HepG2 (cell line): ENCODE measurements around the gene GDF9.

ENCODE experiments used
- CTCF ChIP-seq: sonication (generic); formaldehyde crosslinking; IDR thresholded peaks from 2 replicates; pipeline ENCODE4 v1.5.0; 2020; ENCODE audit warnings: mild to moderate bottlenecking, missing genetic modification reagents, moderate library complexity
- HMG20B ChIP-seq: conservative IDR thresholded peaks from 2 replicates; pipeline ENCODE4 v1.6.1; 2016; ENCODE audit warnings: missing genetic modification reagents, missing compliant biosample characterization
- LCORL ChIP-seq, 2 experiments: fragments of 450-650 bp in 1 of 2; sonication (generic) in 1 of 2; formaldehyde crosslinking in 1 of 2; IDR thresholded peaks; 2 replicates each; pipeline versions ENCODE4 v1.5.0 to v1.6.1; 2017 to 2020; ENCODE audit warnings: antibody characterized with exemption in 1 of 2, missing genetic modification reagents in 1 of 2
- ZNF124 ChIP-seq: sonication (generic); formaldehyde crosslinking; IDR thresholded peaks from 2 replicates; pipeline ENCODE4 v1.4.0; 2020; ENCODE audit warnings: missing genetic modification reagents
- ZNF446 ChIP-seq: sonication (generic); formaldehyde crosslinking; IDR thresholded peaks from 2 replicates; pipeline ENCODE4 v1.5.0; 2020; ENCODE audit warnings: mild to moderate bottlenecking, missing genetic modification reagents
- ZSCAN30 ChIP-seq: sonication (generic); formaldehyde crosslinking; IDR thresholded peaks from 2 replicates; pipeline ENCODE4 v1.5.0; 2020; ENCODE audit warnings: mild to moderate bottlenecking, missing genetic modification reagents
- TF ChIP-seq, protein P1 (sequence below): sonication (generic); formaldehyde crosslinking; IDR thresholded peaks from 2 replicates; pipeline ENCODE4 v1.4.0; 2020; ENCODE audit warnings: missing genetic modification reagents, borderline replicate concordance

DNA sequence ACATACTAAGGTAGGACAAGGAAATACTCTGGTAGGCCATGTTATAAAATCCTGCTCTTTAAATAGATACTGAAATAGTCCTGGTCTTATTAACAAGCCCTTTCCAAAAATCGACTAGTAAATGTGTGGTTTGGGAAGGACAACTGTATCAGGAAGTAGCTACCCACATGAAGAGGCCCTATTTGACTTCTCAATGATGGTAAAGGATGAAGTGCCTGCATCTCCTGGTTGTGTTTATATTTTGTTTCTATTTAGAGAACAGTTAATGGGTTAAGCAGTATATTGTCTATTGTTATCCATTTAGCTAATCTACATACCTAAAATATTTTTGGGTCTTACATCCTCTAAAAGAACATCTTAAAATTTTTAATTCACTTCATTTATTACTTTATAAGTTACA lies 12.5 kb downstream of the GDF9 start:
- TF ChIP-seq ZNF124 (CRISPR knock-in tag) (no peak), ZNF446 (no peak), HMG20B (CRISPR knock-in tag) (no peak), CTCF (CRISPR knock-in tag) (no peak), LCORL (IDR thresholded peaks at IDR 0.05) (no peak), LCORL (CRISPR knock-in tag; IDR thresholded peaks at IDR 0.05) (no peak), ZSCAN30 (CRISPR knock-in tag) (no peak)
- TF ChIP-seq, protein P1, sequence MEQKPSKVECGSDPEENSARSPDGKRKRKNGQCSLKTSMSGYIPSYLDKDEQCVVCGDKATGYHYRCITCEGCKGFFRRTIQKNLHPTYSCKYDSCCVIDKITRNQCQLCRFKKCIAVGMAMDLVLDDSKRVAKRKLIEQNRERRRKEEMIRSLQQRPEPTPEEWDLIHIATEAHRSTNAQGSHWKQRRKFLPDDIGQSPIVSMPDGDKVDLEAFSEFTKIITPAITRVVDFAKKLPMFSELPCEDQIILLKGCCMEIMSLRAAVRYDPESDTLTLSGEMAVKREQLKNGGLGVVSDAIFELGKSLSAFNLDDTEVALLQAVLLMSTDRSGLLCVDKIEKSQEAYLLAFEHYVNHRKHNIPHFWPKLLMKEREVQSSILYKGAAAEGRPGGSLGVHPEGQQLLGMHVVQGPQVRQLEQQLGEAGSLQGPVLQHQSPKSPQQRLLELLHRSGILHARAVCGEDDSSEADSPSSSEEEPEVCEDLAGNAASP (CRISPR knock-in tag): no peak
